PC-3 (cell line): ENCODE data around the gene NCSTN. TPM values are rescaled to one million over a fixed set of nuclear protein-coding genes. Genes with fewer than 3 reads are reported as not detected.

Experiments used
- ATAC-seq: fragments of 200-7000 bp; cut with Tn5 transposase; 2 replicates; pipeline ENCODE4 v1.9.1; 2020; ENCODE audit warnings: mild to moderate bottlenecking, moderate library complexity
- BruUV-seq: library from RNA; stranded (reverse); fragments of 400-500 nt; replicated peaks from 2 replicates; lab custom pipeline; 2021; lab: Mats Ljungman, UMichigan
- CTCF ChIA-PET: fragments of 300-600 bp; sonication (Branson Sonifier 250); formaldehyde crosslinking; loops from one replicate; lab custom pipeline; 2022; ENCODE audit warnings: antibody characterized with exemption; lab: Charles Lee
- POLR2A ChIA-PET: fragments of 300-600 bp; sonication (Branson Sonifier 250); formaldehyde crosslinking; loops from one replicate; lab custom pipeline; 2022; ENCODE audit warnings: antibody characterized with exemption; ENCODE audit not compliant: unreplicated experiment; lab: Charles Lee
- DNase-seq: peaks from one replicate; pipeline ENCODE4 v3.0.0-alpha.2; 2015
- H2AFZ ChIP-seq: fragments of 300-600 bp; sonication (generic); 2 replicates; pipeline ENCODE4 v1.6.0; 2016; ENCODE audit warnings: antibody characterized with exemption, low read length
- H3F3A ChIP-seq: fragments of 300-600 bp; sonication (generic); one replicate; pipeline ENCODE4 v1.6.0; 2017; ENCODE audit warnings: antibody characterized with exemption, low read length, control low read depth, mild to moderate bottlenecking; ENCODE audit not compliant: unreplicated experiment
- H3K27ac ChIP-seq: fragments of 300-600 bp; sonication (generic); 2 replicates; pipeline ENCODE4 v1.5.1; 2016; ENCODE audit warnings: mild to moderate bottlenecking, low read length
- H3K27me3 ChIP-seq: fragments of 300-600 bp; sonication (generic); 2 replicates; pipeline ENCODE4 v1.6.1; 2016; ENCODE audit warnings: low read length, mixed read lengths
- H3K36me3 ChIP-seq: fragments of 300-600 bp; sonication (generic); 2 replicates; pipeline ENCODE4 v1.6.1; 2016; ENCODE audit warnings: low read depth, mixed run types, low read length, mixed read lengths
- H3K4me1 ChIP-seq: fragments of 300-600 bp; sonication (generic); 2 replicates; pipeline ENCODE4 v1.5.1; 2016; ENCODE audit warnings: low read length; ENCODE audit not compliant: insufficient read depth
- H3K4me2 ChIP-seq: fragments of 300-600 bp; sonication (generic); 2 replicates; pipeline ENCODE4 v1.6.0; 2016; ENCODE audit warnings: low read length
- H3K4me3 ChIP-seq: fragments of 300-600 bp; sonication (generic); 2 replicates; pipeline ENCODE4 v1.5.1; 2016; ENCODE audit warnings: mild to moderate bottlenecking, low read length, mixed read lengths
- H3K79me2 ChIP-seq: fragments of 300-600 bp; sonication (generic); 2 replicates; pipeline ENCODE4 v1.6.1; 2017; ENCODE audit warnings: low read length, mixed read lengths
- H3K9ac ChIP-seq: fragments of 300-600 bp; sonication (generic); 2 replicates; pipeline ENCODE4 v1.6.0; 2016; ENCODE audit warnings: mild to moderate bottlenecking, low read length
- H3K9me2 ChIP-seq: fragments of 300-600 bp; sonication (generic); replicated peaks from 2 replicates; pipeline ENCODE4 v1.6.1; 2016; ENCODE audit warnings: mixed run types, low read length, mixed read lengths
- H3K9me3 ChIP-seq: fragments of 300-600 bp; sonication (generic); 2 replicates; pipeline ENCODE4 v1.6.1; 2016; ENCODE audit warnings: low read length, mixed read lengths
- H4K20me1 ChIP-seq: fragments of 300-600 bp; sonication (generic); 2 replicates; pipeline ENCODE4 v1.6.1; 2016; ENCODE audit warnings: low read length, mixed read lengths
- CTCF ChIP-seq: fragments of 300-600 bp; sonication (generic); conservative IDR thresholded peaks from 2 replicates; pipeline ENCODE4 v1.5.1; 2017; ENCODE audit warnings: antibody characterized with exemption, low read depth, mild to moderate bottlenecking, low read length
- EZH2 ChIP-seq: fragments of 300-600 bp; sonication (generic); IDR thresholded peaks from one replicate; pipeline ENCODE4 v1.6.1; 2017; ENCODE audit warnings: antibody characterized with exemption, mild to moderate bottlenecking, low read length; ENCODE audit not compliant: unreplicated experiment
- EZH2phosphoT487 ChIP-seq: fragments of 300-600 bp; sonication (generic); IDR thresholded peaks from 2 replicates; pipeline ENCODE4 v1.6.1; 2018; ENCODE audit warnings: mild to moderate bottlenecking, antibody characterized with exemption, low read length, borderline replicate concordance
- intact Hi-C: fragments of 100-400 bp; cut with micrococcal nuclease; formaldehyde crosslinking; loops from 2 replicates; pipeline ENCODE4 v1.9.0; 2023
- total RNA-seq: library from RNA; depleted of rRNA; stranded (reverse); fragments of >200 nt; gene quantifications from 2 replicates; pipeline ENCODE4 v1.2.3, GENCODE V29; 2014

NCSTN gene
- total RNA-seq, 1 experiment from 2014 or later, result 49.6 TPM

DNA sequence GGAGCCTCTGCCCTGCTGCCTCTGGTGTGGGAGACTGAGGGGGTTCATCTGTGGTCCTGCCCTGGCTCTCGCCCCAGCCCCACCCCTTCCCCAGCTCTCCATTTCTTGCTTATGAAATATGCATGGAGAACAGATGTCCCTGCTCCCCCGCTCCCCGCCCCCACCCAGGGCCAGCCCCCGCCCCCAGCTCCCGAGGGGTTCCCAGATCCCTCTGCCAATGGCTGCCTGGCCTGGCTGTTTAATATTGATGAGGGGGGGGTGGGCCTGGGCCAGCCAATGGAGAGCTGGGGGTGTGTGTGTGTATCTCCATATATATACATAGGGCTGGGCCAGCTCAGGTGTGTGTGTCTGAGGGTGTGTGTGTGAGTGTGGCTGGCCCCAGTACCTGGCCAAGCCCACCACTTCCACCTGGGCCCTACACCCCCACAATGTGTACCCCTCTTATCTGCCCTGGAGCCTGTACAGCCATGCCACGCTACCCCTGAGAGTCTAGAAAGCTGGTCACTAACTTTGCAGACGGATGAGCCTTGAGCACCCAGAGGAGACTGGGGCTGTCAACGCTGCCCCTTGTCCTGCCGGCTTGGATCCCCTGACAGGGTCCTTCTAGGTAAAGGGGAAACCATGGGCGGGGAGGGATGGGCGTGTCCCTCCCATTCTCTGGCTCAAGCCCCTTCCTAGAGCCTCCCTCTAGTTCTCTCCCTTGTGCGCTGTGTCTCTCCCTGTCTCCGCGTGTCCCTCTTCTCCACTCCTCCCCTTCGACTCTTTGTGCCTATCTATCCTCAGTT is 23.7 kb downstream of the NCSTN start, which contains the start of gene NHLH1:
Gene NHLH1 (plus strand): TSS at position 341 of the 785 bp plus-strand sequence. CDS start 3,661 bp downstream, outside the sequence.
- ATAC-seq, result no peak
- BruUV-seq, result no TSS peak
- POLR2A ChIA-PET, result no interaction called here

GRCh38 chr1:160367516-160367900 is 24.3 kb downstream of the NCSTN start:
- Histone ChIP-seq H3K9me2 (no peaks in the 10 kb centered on the region), H2AFZ (no peak overlapping the region), H3K4me1 (no peaks in the 10 kb centered on the region), H4K20me1 (no peaks in the 10 kb centered on the region), H3K27me3 (no peaks in the 10 kb centered on the region), H3K36me3 (no peaks in the 10 kb centered on the region), H3K9me3 (no peaks in the 10 kb centered on the region), H3K4me3 (no peak overlapping the region), H3K9ac (no peak overlapping the region), H3K27ac (no peak overlapping the region), H3K4me2 (no peak overlapping the region), H3F3A (no peaks in the 10 kb centered on the region), H3K79me2 (no peaks in the 10 kb centered on the region)
- ChIA-PET POLR2A (no interaction called here), CTCF (interaction anchor here (0.6 kb wide), 1 partner anchor 12 kb away, joined by 3 read pairs; no protein-coding TSS in a partner anchor)
- intact Hi-C loops, result no loop called here
- TF ChIP-seq EZH2 (no peak), CTCF (no peak), EZH2phosphoT487 (no peak)
- DNase-seq, result no peak
- no TSS peak for BruUV-seq
- ATAC-seq, result no peak

More for the DNA sequence above, 23.7 kb downstream of the NCSTN start, which contains the start of gene NHLH1:
- no peaks in the 10 kb centered on the region for H3K4me1 ChIP-seq
- intact Hi-C loops, result no loop called here
- H3K27ac ChIP-seq, result no peak within 1 kb of the TSS
- no peaks in the 10 kb centered on the region for H3K79me2 ChIP-seq
- CTCF ChIA-PET, result interaction anchor here (0.5 to 0.6 kb wide), 2 partner anchors 12 to 75 kb away, joined by 3 to 4 read pairs; no protein-coding TSS in a partner anchor
- no peak within 1 kb of the TSS for H3K4me2 ChIP-seq
- H3K36me3 ChIP-seq, result no peaks in the 10 kb centered on the region
- no peaks in the 10 kb centered on the region for H3K9me2 ChIP-seq
- H3K9me3 ChIP-seq, result no peaks in the 10 kb centered on the region
- DNase-seq, result no peak
- H2AFZ ChIP-seq, result no peak within 1 kb of the TSS
- no peaks in the 10 kb centered on the region for H4K20me1 ChIP-seq
- no peak within 1 kb of the TSS for H3K4me3 ChIP-seq
- TF ChIP-seq CTCF (no peak), EZH2phosphoT487 (no peak), EZH2 (no peak)
- H3F3A ChIP-seq, result no peaks in the 10 kb centered on the region
- H3K9ac ChIP-seq, result no peak within 1 kb of the TSS
- H3K27me3 ChIP-seq, result no peaks in the 10 kb centered on the region
